PC-9 (cell line): ENCODE results near the gene MEMO1. TPM values are rescaled to one million over a fixed set of nuclear protein-coding genes. Genes with fewer than 3 reads are reported as not detected.

Experiments used
- BruUV-seq: library from RNA; stranded (reverse); fragments of 400-500 nt; replicated peaks from 2 replicates; lab custom pipeline; 2021; lab: Mats Ljungman, UMichigan
- CTCF ChIA-PET: fragments of 300-600 bp; sonication (Branson Sonifier 250); formaldehyde crosslinking; loops from one replicate; lab custom pipeline; 2022; ENCODE audit warnings: antibody characterized with exemption; lab: Charles Lee
- POLR2A ChIA-PET: fragments of 300-600 bp; sonication (Branson Sonifier 250); formaldehyde crosslinking; loops from one replicate; lab custom pipeline; 2022; ENCODE audit warnings: antibody characterized with exemption; ENCODE audit not compliant: unreplicated experiment; lab: Charles Lee
- DNase-seq, 2 experiments: peaks; one replicate each; pipeline versions ENCODE4 v3.0.0 to v3.0.0-alpha.2; 2015 to 2022; ENCODE audit warnings: mixed read lengths in 1 of 2
- H2AFZ ChIP-seq: fragments of 200-600 bp; sonication (generic); 2 replicates; pipeline ENCODE4 v1.8.1; 2017; ENCODE audit warnings: antibody characterized with exemption
- H3F3A ChIP-seq: fragments of 200-600 bp; sonication (generic); 2 replicates; pipeline ENCODE4 v1.8.1; 2017; ENCODE audit warnings: antibody characterized with exemption, mild to moderate bottlenecking, low read depth; ENCODE audit not compliant: insufficient read depth
- H3K27ac ChIP-seq: fragments of 200-600 bp; sonication (generic); 2 replicates; pipeline ENCODE4 v1.6.1; 2016; ENCODE audit warnings: mixed run types
- H3K27me3 ChIP-seq: fragments of 200-600 bp; sonication (generic); 2 replicates; pipeline ENCODE4 v1.6.1; 2016; ENCODE audit warnings: low read depth, mixed run types; ENCODE audit not compliant: insufficient read depth
- H3K36me3 ChIP-seq: fragments of 200-600 bp; sonication (generic); 2 replicates; pipeline ENCODE4 v1.6.1; 2016; ENCODE audit warnings: low read depth, mixed run types
- H3K4me1 ChIP-seq: fragments of 200-600 bp; sonication (generic); replicated peaks from 2 replicates; pipeline ENCODE4 v1.6.1; 2016; ENCODE audit warnings: mixed run types; ENCODE audit not compliant: insufficient read depth
- H3K4me2 ChIP-seq: fragments of 200-600 bp; sonication (generic); 2 replicates; pipeline ENCODE4 v1.6.1; 2017; ENCODE audit warnings: mixed run types
- H3K4me3 ChIP-seq: fragments of 200-600 bp; sonication (generic); 2 replicates; pipeline ENCODE4 v1.6.1; 2016; ENCODE audit warnings: mixed run types
- H3K79me2 ChIP-seq: fragments of 200-600 bp; sonication (generic); 2 replicates; pipeline ENCODE4 v1.6.1; 2017; ENCODE audit warnings: low read depth, mixed run types
- H3K9me2 ChIP-seq: fragments of 200-600 bp; sonication (generic); 2 replicates; pipeline ENCODE4 v1.8.1; 2017; ENCODE audit warnings: mild to moderate bottlenecking; ENCODE audit not compliant: insufficient read depth
- H3K9me3 ChIP-seq: fragments of 200-600 bp; sonication (generic); 2 replicates; pipeline ENCODE4 v1.8.1; 2016; ENCODE audit warnings: low read depth; ENCODE audit not compliant: insufficient read depth
- H4K20me1 ChIP-seq: fragments of 200-600 bp; sonication (generic); 2 replicates; pipeline ENCODE4 v1.8.1; 2017; ENCODE audit not compliant: insufficient read depth
- EZH2 ChIP-seq: fragments of 200-600 bp; sonication (generic); IDR thresholded peaks from 2 replicates; pipeline ENCODE4 v1.8.0; 2017; ENCODE audit warnings: antibody characterized with exemption, low read depth
- intact Hi-C: fragments of 100-400 bp; cut with micrococcal nuclease; formaldehyde crosslinking; loops from one replicate; pipeline ENCODE4 v1.10.0; 2022; ENCODE audit not compliant: unreplicated experiment
- total RNA-seq: library from RNA; stranded (reverse); gene quantifications from 2 replicates; pipeline ENCODE4 v1.2.3, GENCODE V29; 2021
- TF ChIP-seq, protein P1 (sequence below): fragments of 200-600 bp; sonication (generic); conservative IDR thresholded peaks from 2 replicates; pipeline ENCODE4 v1.6.1; 2017; ENCODE audit warnings: mixed run types, antibody characterized with exemption, mild to moderate bottlenecking, moderate library complexity

The MEMO1 gene
- total RNA-seq, 1 experiment from 2014 or later = 40.2 TPM

DNA sequence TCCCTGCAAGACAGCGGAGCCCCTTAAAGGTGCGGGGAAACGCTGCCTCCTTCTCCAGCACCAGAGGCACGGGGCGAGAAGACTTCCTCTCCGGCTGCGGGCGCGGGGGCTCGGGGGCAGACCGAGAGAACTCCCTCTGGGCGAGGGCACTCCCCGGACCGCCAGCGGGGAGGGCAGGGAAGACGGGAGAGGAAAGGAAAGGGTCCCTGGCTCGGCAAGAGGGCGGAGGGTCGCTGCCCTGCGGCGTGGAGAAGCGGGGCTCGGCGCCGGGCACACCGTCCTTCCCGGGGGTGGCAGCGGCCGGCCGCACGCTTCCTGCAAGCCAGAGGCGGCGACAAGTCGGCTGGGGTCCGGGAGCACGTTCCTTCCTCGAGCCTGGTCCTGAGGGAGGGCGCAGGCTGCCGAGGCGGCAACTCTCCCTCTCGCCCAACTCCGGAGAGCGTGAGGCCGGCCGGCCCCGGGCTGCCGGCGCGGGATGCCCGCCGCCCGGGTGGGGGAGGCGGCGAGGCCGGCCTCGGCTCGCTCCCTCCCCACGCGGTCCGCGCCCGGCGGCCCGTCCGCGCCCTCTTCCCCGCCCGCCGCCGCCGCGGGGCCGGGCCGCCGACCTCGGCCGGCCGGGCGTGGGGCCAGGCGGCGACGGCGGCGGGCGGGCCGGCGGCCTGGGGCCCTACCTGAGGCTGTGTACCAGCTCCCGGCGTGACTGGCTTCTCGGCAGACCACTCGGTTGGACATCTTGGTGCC lies 1.1 kb downstream of the MEMO1 start:
- Histone ChIP-seq H3K4me1 (peaks cover 45% of the 10 kb centered on the region), H3K9me3 (no peaks in the 10 kb centered on the region), H3K4me3 (peak overlapping the region; percentile 100), H3K36me3 (peaks cover 5% of the 10 kb centered on the region; the same call in 1 of the 2 replicates), H3K27ac (peak overlapping the region; percentile 30; the same call in 1 of the 2 replicates), H3K79me2 (peaks cover 50% of the 10 kb centered on the region), H3F3A (peaks cover 37% of the 10 kb centered on the region), H3K9me2 (no peaks in the 10 kb centered on the region), H3K27me3 (no peaks in the 10 kb centered on the region), H4K20me1 (peaks cover 30% of the 10 kb centered on the region), H3K4me2 (peak overlapping the region; percentile 97), H2AFZ (peak overlapping the region; percentile 80)
- CTCF ChIA-PET = interaction anchor here (0.6 to 0.7 kb wide), 2 partner anchors 10 to 127 kb away, joined by 3 to 4 read pairs; no protein-coding TSS in a partner anchor
- intact Hi-C loops = loop anchor here (2.0 kb wide), 1 partner anchor 29 kb away; the partner anchor contains the start of gene DPY30
- DNase-seq = peak in 1 of 2 experiments; percentile 33
- POLR2A ChIA-PET = interaction anchor here (0.6 kb wide), 1 partner anchor 30 kb away, joined by 5 read pairs; the partner anchor contains the start of gene DPY30
- TF ChIP-seq, protein P1, sequence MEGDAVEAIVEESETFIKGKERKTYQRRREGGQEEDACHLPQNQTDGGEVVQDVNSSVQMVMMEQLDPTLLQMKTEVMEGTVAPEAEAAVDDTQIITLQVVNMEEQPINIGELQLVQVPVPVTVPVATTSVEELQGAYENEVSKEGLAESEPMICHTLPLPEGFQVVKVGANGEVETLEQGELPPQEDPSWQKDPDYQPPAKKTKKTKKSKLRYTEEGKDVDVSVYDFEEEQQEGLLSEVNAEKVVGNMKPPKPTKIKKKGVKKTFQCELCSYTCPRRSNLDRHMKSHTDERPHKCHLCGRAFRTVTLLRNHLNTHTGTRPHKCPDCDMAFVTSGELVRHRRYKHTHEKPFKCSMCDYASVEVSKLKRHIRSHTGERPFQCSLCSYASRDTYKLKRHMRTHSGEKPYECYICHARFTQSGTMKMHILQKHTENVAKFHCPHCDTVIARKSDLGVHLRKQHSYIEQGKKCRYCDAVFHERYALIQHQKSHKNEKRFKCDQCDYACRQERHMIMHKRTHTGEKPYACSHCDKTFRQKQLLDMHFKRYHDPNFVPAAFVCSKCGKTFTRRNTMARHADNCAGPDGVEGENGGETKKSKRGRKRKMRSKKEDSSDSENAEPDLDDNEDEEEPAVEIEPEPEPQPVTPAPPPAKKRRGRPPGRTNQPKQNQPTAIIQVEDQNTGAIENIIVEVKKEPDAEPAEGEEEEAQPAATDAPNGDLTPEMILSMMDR = no peak
- TF ChIP-seq EZH2 = no peak
- no TSS peak for BruUV-seq

DNA sequence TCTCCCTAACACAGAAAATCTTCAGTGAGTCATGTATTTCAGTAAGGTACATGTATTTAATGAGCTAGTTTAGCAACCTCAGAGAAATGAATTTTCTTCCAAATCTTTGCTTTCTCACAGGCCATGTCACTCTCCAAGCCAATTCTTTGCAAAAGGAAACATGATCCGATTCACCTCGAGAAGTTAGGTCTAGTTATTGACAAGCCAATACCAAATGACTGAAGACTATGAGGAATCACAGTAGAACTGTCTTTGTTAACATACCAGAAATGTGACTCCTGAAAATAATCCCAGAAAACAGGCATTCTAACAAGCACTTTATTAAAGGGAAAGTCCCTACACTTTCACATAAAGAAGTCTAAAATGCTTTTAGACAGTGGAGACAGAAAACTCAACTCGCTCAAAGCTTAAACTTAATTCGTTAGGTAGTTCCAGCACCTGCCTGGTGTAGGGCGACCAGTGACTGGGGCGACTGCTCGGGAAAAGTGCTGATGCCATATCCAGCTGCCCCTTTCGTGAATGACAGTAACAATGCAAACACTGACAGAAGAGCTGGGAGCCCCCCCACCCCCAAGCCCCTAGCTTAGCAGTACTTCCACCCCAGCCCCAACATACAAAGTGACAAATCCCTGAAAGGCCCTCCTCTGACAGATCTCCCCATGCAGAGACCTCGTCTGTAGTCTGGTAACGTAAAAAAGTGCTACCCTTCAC lies 1.8 kb downstream of the MEMO1 start:
- H3F3A ChIP-seq = peaks cover 37% of the 10 kb centered on the region
- ChIA-PET POLR2A (interaction anchor here (0.6 to 0.8 kb wide), 3 partner anchors 27 to 171 kb away, joined by 4 to 11 read pairs (median 5); no protein-coding TSS in a partner anchor), CTCF (interaction anchor here (0.6 to 0.7 kb wide), 2 partner anchors 9 to 127 kb away, joined by 3 to 4 read pairs; no protein-coding TSS in a partner anchor)
- H2AFZ ChIP-seq = peak overlapping the region; percentile 80
- peaks cover 45% of the 10 kb centered on the region for H3K4me1 ChIP-seq
- peak overlapping the region; percentile 30; the same call in 1 of the 2 replicates for H3K27ac ChIP-seq
- intact Hi-C loops = no loop called here
- peak in 1 of 2 experiments; percentile 54 for DNase-seq
- H3K79me2 ChIP-seq = peaks cover 58% of the 10 kb centered on the region
- TSS peak; percentile 33 for BruUV-seq
- TF ChIP-seq, protein P1 = no peak
- no peak for TF ChIP-seq EZH2
- H3K9me2 ChIP-seq = no peaks in the 10 kb centered on the region
- H3K36me3 ChIP-seq = peaks cover 5% of the 10 kb centered on the region; the same call in 1 of the 2 replicates
- peak overlapping the region; percentile 97 for H3K4me2 ChIP-seq
- peaks cover 30% of the 10 kb centered on the region for H4K20me1 ChIP-seq
- H3K27me3 ChIP-seq = no peaks in the 10 kb centered on the region
- peak overlapping the region; percentile 100 for H3K4me3 ChIP-seq
- H3K9me3 ChIP-seq = no peaks in the 10 kb centered on the region

DNA sequence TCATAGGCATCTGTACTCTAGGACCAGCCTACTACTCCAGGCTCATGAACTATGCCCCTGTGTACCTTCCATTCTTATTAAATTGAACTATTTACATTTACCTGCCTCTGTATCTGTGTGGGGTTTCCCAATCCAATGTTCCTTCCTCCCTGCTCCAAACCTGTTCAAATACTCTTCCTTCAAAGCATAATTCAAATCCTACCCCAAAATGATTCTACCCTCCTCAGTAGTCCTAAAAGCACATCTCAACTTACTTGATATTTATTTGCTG lies 3.8 kb downstream of the MEMO1 start:
- Histone ChIP-seq H3K4me1 (peaks cover 59% of the 10 kb centered on the region), H3K4me2 (peak overlapping the region; percentile 97; the same call in 1 of the 2 replicates)
- POLR2A ChIA-PET = interaction anchor here (1.0 kb wide), 1 partner anchor 15 kb away, joined by 4 read pairs; no protein-coding TSS in a partner anchor

More for the DNA sequence above, 3.8 kb downstream of the MEMO1 start:
- no peaks in the 10 kb centered on the region for H3K27me3 ChIP-seq
- CTCF ChIA-PET = no interaction called here
- no peak overlapping the region for H2AFZ ChIP-seq
- intact Hi-C loops = no loop called here
- H3K9me2 ChIP-seq = no peaks in the 10 kb centered on the region
- H3K4me3 ChIP-seq = no peak overlapping the region
- peaks cover 5% of the 10 kb centered on the region for H3K36me3 ChIP-seq
- peaks cover 40% of the 10 kb centered on the region for H4K20me1 ChIP-seq
- peaks cover 75% of the 10 kb centered on the region for H3K79me2 ChIP-seq
- no peak for DNase-seq
- BruUV-seq = no TSS peak
- H3K27ac ChIP-seq = no peak overlapping the region
- H3K9me3 ChIP-seq = no peaks in the 10 kb centered on the region
- no peak for TF ChIP-seq EZH2
- TF ChIP-seq, protein P1 = no peak
- H3F3A ChIP-seq = peaks cover 44% of the 10 kb centered on the region
